AG09319 (cell line): ENCODE results near the gene NUP133.

Experiments
- DNase-seq: peaks from one replicate; pipeline ENCODE4 v3.0.0-alpha.2; 2010; ENCODE audit warnings: low read depth; ENCODE audit errors: extremely low read depth
- TF ChIP-seq, protein P1 (sequence below): IDR thresholded peaks from 2 replicates; pipeline ENCODE4 v1.5.1; 2011; ENCODE audit warnings: low read depth, mild to moderate bottlenecking, inconsistent platforms, low read length, moderate library complexity

NUP133 gene

DNA sequence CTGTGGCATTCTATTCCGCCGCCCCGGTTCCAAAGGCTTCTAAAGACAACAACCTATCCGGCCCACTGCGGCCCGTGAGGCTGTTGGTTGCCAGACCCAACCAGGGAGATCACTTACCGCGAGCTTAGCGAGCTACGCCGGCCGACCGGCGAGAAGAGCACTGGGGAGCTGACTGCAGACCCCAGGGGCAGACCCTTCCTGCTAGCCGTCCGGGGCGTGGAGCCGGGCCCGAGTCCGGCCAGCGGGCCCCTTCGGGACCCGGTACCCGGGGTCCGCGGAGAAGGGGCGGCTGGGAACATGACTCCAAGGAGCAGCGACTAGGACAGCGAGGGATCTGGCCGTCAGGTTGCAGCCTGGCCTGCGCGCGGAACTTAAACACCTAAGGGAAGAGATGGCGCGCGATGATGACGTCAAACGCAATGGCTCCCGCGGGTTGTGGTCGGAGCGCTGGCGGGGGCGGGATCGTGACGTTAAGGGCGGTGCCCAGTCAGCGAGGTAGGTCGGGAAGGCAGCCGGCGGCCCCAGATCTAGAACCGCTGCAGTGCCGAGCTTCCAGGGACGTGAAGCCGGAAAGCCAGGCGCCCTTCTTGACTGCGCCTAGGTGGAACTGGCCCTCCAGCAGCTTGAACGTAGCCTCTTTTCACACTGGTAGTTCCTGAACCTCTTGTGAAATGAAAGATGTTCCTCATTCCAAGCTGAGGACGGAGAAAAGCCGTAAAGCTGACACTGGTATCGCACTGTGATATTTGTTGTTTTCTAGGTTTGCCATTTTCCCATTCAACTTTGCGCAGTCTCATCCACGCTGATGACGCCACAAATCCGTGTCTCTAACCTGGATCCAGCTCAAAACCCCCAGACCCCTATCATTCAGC, at the start of gene NUP133:
TSS of gene NUP133 (minus strand) at position 391 of the 872 bp plus-strand sequence. CDS start at position 299, 92 bp downstream.
- TF ChIP-seq, protein P1, sequence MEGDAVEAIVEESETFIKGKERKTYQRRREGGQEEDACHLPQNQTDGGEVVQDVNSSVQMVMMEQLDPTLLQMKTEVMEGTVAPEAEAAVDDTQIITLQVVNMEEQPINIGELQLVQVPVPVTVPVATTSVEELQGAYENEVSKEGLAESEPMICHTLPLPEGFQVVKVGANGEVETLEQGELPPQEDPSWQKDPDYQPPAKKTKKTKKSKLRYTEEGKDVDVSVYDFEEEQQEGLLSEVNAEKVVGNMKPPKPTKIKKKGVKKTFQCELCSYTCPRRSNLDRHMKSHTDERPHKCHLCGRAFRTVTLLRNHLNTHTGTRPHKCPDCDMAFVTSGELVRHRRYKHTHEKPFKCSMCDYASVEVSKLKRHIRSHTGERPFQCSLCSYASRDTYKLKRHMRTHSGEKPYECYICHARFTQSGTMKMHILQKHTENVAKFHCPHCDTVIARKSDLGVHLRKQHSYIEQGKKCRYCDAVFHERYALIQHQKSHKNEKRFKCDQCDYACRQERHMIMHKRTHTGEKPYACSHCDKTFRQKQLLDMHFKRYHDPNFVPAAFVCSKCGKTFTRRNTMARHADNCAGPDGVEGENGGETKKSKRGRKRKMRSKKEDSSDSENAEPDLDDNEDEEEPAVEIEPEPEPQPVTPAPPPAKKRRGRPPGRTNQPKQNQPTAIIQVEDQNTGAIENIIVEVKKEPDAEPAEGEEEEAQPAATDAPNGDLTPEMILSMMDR = no peak
- DNase-seq = peak; percentile 95

DNA sequence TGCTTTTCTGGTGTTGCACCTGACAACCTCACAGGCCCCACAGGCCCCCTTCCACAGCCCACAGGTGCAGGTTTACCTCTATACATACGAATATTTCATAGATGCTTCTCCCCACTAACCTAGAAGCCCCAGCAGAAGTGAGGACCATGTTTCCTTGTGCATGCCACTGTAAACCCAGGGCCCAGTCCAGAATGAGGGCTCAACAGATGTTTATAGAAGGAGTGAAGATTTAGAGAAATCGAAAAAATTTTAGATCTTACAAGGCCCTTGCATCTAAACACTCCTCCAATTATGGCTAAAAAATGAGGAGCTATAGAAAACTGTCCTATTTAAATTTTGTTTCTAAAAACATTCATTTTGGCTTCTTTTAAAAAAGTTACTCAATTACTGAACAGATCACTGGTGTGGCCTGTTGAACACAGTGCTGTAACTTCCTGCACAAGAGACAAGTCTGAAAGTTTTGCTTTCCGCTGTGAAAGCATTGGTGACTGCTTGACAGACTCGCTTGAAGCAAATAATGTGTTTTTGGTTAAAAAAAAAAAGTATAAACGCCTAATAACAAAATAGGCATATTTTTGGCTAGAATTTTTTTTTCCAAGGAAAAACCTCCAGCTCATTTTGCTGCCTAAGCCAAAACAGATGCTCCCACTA, 49.2 kb upstream of the NUP133 start:
- TF ChIP-seq, protein P1 = no peak
- DNase-seq = no peak

DNA sequence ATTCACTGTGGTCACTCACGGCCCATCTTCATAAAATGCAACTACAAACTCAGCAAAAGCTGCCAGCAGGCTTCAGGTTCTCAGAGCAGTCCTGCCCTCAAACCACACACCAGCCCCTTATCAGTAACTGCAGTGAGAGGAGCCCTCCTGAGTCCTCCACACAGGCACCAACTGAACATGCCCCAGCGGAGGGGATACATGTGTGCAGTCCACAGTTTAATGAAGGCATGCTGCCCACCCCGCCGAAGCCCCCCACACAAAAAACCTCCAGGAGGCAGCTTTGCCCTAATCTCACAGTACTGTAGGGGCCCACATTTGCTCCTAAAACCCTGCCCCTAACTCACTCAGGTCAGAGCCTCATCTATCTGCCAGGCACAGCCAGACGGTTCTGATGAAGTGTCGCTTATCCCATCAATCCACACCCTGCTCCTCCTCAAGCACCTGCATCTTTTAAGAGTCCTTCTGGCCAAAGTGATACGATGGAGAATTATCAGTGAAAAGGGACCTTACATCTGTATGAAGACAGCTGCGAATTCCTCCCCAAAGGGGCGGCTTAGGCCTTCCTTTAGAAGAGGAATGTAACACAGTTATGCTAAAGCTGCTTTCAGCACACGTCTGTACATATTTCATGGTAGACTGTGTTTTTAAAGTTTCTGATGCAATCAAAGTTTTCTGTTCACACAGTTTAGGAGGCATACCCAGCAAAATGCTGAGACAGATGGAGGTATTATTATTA, 46.9 kb upstream of the NUP133 start:
- TF ChIP-seq, protein P1 = no peak
- DNase-seq = no peak

DNA sequence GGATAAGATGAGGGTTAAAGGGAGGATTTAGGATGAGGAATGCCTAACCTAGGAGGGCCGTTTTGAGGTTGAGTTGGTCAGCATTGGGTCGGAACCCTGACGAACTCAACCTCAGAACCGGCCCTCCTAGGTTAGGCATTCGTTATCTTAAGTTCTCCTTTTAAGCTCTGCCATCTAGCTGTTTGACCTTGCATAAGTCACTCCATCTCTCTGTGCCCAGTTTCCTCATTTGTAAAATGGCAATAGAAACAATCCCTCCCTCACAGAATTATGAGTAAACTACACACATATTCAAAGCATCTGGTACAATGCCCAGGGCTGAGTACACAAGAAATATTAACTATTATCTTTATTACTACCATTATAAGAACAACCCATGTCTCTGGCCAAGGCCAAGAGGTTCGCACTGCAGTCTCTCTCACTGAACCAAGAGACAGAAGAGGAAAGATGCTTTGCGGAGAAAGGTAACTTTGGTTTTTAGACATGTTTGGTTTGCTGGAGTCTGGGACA, 45.5 kb upstream of the NUP133 start:
- TF ChIP-seq, protein P1 = no peak
- no peak for DNase-seq

DNA sequence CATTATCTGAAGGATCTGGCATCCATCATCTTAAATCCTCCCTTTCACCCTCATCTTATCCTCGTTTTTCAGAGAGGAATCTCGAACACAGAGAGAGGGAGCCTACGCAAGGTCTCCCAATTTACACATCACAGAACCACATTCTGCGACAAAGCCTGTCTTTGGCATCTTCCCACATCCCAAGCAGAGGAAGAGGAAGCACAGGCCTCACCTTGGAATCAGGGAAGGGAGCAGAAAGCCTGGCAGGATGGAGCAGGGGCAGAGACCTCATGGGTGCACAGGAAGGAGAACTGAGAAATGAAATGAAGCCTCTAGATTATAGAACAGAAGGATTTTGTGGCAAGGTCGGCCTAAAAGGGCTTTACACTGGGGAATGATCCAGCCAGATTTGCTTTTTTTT, 44.6 kb upstream of the NUP133 start:
- TF ChIP-seq, protein P1 = no peak
- DNase-seq = no peak

DNA sequence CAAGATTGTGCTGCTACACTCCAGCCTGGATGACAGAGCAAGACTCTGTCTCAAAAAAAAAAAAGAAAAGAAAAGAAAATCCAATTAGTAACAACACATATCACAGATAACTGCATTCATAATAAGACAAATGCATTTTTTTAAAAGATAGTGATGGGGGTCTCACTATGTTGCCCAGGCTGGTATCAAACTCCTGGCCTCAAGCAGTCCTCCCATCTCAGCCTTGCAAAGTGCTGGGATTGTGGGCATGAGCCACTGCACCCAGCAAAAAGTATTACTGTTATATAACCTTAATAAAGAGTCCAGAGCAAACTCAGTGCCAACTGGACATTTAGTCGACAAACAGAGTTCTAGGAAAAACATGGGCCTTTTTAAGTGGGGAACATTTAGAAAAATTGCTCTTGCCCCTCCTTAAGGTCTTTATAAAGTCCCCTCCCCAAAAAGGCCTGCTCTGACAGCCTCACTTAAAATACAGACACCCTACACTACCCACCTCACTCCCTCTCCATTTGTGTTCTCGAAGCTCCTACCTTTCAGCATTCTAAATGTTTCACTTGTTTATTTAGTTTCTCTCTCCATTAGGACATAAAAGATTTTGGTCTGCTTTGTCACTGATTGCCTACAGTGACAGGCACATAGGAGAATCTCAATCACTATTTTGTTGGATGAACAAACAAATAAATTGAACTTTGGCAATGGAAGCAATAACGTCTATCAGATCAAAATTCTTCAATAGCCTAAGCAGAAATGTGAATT, 42.8 kb upstream of the NUP133 start:
- TF ChIP-seq, protein P1 = no peak
- no peak for DNase-seq
